HG03139 (cell line): ENCODE data around the gene SLC36A3.
"Not testable (repeated sequence)": the region's sequence is repeated elsewhere in the genome, so short reads cannot be mapped to it uniquely, and the experiment has no call there.

Experiments
- ATAC-seq: cut with Tn5 transposase; IDR thresholded peaks from one replicate; pipeline ENCODE4 v1.9.1; 2021; ENCODE audit not compliant: unreplicated experiment

SLC36A3 gene

GRCh38 chr5:151303666-151304065 is at the start of gene SLC36A3:
Gene SLC36A3 (minus strand): TSS chr5:151303766. CDS start chr5:151303354, 412 bp downstream.
- no peak for ATAC-seq

GRCh38 chr5:151351671-151352070 is 48.1 kb upstream of the SLC36A3 start:
- ATAC-seq: no peak

- no peak for ATAC-seq
Measured at GRCh38 chr5:151348789-151349188, 45.2 kb upstream of the SLC36A3 start.

GRCh38 chr5:151347369-151347768 is 43.8 kb upstream of the SLC36A3 start, which contains the start of gene SLC36A2:
Gene SLC36A2 (minus strand): TSS chr5:151347559. CDS start chr5:151347460, 99 bp downstream.
- ATAC-seq: no peak

- no peak for ATAC-seq
Measured at GRCh38 chr5:151345808-151346478, 42.4 kb upstream of the SLC36A3 start.

GRCh38 chr5:151345187-151345807 is 41.7 kb upstream of the SLC36A3 start:
- ATAC-seq: no peak

GRCh38 chr5:151344088-151344487 is 40.5 kb upstream of the SLC36A3 start:
- no peak for ATAC-seq

- no peak for ATAC-seq
Measured at GRCh38 chr5:151340004-151340403, 36.4 kb upstream of the SLC36A3 start.

GRCh38 chr5:151338734-151339133 is 35.2 kb upstream of the SLC36A3 start:
- no peak for ATAC-seq

- no peak for ATAC-seq
Measured at GRCh38 chr5:151332857-151333256, 29.3 kb upstream of the SLC36A3 start.

- ATAC-seq: no peak
Measured at GRCh38 chr5:151328734-151329133, 25.2 kb upstream of the SLC36A3 start.

GRCh38 chr5:151327585-151327984 is 24.0 kb upstream of the SLC36A3 start:
- ATAC-seq: no peak

- no peak for ATAC-seq
Measured at GRCh38 chr5:151326266-151326665, 22.7 kb upstream of the SLC36A3 start.

GRCh38 chr5:151320481-151320880 is 16.9 kb upstream of the SLC36A3 start:
- ATAC-seq: no peak

GRCh38 chr5:151318850-151319732 is 15.5 kb upstream of the SLC36A3 start:
- peak; percentile 77 for ATAC-seq

- ATAC-seq: no peak
Measured at GRCh38 chr5:151317871-151318270, 14.3 kb upstream of the SLC36A3 start.

GRCh38 chr5:151315998-151316597 is 12.5 kb upstream of the SLC36A3 start:
- ATAC-seq: peak; percentile 70

GRCh38 chr5:151313357-151313756 is 9.8 kb upstream of the SLC36A3 start:
- no peak for ATAC-seq

- no peak for ATAC-seq
Measured at GRCh38 chr5:151312756-151313324, 9.3 kb upstream of the SLC36A3 start.

- ATAC-seq: no peak
Measured at GRCh38 chr5:151310932-151311331, 7.4 kb upstream of the SLC36A3 start.

GRCh38 chr5:151309821-151310220 is 6.3 kb upstream of the SLC36A3 start:
- not testable (repeated sequence) for ATAC-seq
